GM19397 (cell line): Measurements from ENCODE around the gene NOD2.

Source experiments
- ATAC-seq: cut with Tn5 transposase; IDR thresholded peaks from one replicate; pipeline ENCODE4 v1.9.1; 2021; ENCODE audit warnings: mild to moderate bottlenecking, moderate library complexity; ENCODE audit not compliant: unreplicated experiment

The NOD2 gene

DNA sequence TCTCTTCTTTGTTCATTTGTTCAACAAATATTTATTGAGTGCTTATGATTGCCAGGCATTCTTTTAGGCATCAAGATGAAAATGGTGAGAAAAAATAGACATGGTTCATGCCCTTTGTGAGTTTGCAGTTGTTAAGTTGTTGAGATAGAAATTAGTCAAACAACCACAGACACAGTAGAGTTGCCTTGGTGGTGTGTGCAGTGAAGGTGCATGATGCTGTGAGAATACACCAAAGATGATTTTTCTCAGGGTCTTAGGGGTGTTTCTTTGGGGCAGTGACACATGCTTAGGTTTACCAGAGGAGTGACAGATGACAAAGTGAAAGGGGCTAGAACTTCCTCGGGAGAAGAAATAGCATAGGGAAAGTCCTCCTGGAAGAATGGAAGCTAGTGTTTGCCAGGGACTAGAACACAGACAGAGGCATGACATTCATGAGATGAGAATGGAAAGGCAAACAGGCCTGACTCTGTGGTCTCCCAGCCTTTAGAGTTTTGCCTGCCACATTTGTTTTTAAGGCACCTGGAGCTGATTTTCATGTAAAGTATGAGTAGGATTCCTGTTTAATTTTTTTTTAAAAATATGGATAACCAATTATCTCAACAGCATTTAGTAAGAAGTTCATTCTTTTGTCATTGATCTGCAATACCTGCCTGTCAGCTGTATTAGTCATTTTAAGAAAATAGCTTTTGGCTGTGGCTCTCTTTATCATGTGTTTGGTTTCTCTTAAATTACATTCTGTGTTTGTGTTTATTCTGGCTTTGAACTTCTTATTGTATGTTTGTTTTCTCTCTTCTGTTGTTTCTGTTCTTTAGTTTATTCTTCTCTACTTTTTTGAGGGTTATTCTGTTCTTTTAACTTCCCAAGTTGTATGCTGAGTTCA is 85.1 kb downstream of the NOD2 start:
- no peak for ATAC-seq

- ATAC-seq = no peak
Measured at GRCh38 chr16:50781043-50781442, 87.6 kb downstream of the NOD2 start.

DNA sequence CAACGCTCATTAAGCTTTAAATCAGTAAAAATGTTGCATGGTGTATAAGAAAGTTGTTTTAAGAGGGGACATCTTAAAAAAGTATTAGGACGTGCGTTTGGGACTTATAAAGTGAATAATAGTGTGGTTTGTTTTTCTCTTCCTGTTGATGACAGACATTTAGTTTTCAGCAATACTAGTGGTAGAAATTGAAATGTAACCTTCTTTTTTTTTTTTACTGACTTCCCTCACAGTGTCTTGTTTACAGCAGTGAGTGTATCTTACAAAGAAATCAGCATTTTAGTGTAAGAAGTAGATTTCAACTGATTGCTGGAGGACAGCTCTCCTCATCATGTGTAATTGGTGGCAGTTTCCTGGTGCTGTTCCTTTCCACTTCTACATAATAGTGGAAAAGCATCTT is 88.1 kb downstream of the NOD2 start:
- no peak for ATAC-seq
